H9 (cell line): ENCODE data around the gene MAGED1. TPM values are rescaled to one million over a fixed set of nuclear protein-coding genes. Genes with fewer than 3 reads are reported as not detected.

Experiments used
- DNase-seq: peaks from one replicate; pipeline ENCODE4 v3.0.0-alpha.2; 2017
- H2AFZ ChIP-seq: one replicate; pipeline ENCODE4 v1.6.1; 2013; ENCODE audit warnings: mild to moderate bottlenecking, low read length, control low read depth, moderate library complexity
- H2AK5ac ChIP-seq: 2 replicates; pipeline ENCODE4 v1.6.1; 2013; ENCODE audit warnings: low read length, control low read depth, mixed read lengths; ENCODE audit not compliant: insufficient read length
- H2BK120ac ChIP-seq: one replicate; pipeline ENCODE4 v1.6.1; 2013; ENCODE audit warnings: low read depth, mild to moderate bottlenecking, low read length, control low read depth, inconsistent platforms; ENCODE audit not compliant: poor library complexity, severe bottlenecking
- H2BK12ac ChIP-seq: 2 replicates; pipeline ENCODE4 v1.6.1; 2013; ENCODE audit warnings: low read length, control low read depth, mixed read lengths, low read depth; ENCODE audit not compliant: insufficient read length
- H2BK15ac ChIP-seq: 2 replicates; pipeline ENCODE4 v1.6.1; 2013; ENCODE audit warnings: low read depth, low read length, control low read depth
- H2BK20ac ChIP-seq: one replicate; pipeline ENCODE4 v1.6.1; 2013; ENCODE audit warnings: low read depth, mild to moderate bottlenecking, low read length, control low read depth, inconsistent platforms; ENCODE audit not compliant: poor library complexity, severe bottlenecking
- H2BK5ac ChIP-seq: 2 replicates; pipeline ENCODE4 v1.6.1; 2013; ENCODE audit warnings: low read length, control low read depth, mixed read lengths; ENCODE audit not compliant: insufficient read length
- H3K14ac ChIP-seq: 2 replicates; pipeline ENCODE4 v1.6.1; 2013; ENCODE audit warnings: low read length, control low read depth; ENCODE audit not compliant: insufficient read depth
- H3K18ac ChIP-seq: 2 replicates; pipeline ENCODE4 v1.6.1; 2013; ENCODE audit warnings: low read depth, mild to moderate bottlenecking, mixed read lengths, low read length, control low read depth; ENCODE audit not compliant: insufficient read length
- H3K23ac ChIP-seq: 2 replicates; pipeline ENCODE4 v1.6.1; 2013; ENCODE audit warnings: low read length, control low read depth, mixed read lengths, low read depth; ENCODE audit not compliant: insufficient read length
- H3K23me2 ChIP-seq: 2 replicates; pipeline ENCODE4 v1.6.1; 2013; ENCODE audit warnings: low read depth, mild to moderate bottlenecking, mixed read lengths, low read length, control low read depth; ENCODE audit not compliant: insufficient read length, poor library complexity, severe bottlenecking
- H3K27ac ChIP-seq: 2 replicates; pipeline ENCODE4 v1.5.1; 2013; ENCODE audit warnings: low read length, control low read depth, mixed read lengths, low read depth; ENCODE audit not compliant: insufficient read length
- H3K27me3 ChIP-seq: 2 replicates; pipeline ENCODE4 v1.6.1; 2013; ENCODE audit warnings: low read length, control low read depth, inconsistent platforms; ENCODE audit not compliant: insufficient read depth
- H3K4ac ChIP-seq: 2 replicates; pipeline ENCODE4 v1.6.1; 2013; ENCODE audit warnings: low read depth, mild to moderate bottlenecking, control low read depth, inconsistent platforms, low read length, moderate library complexity
- H3K4me1 ChIP-seq: 2 replicates; pipeline ENCODE4 v1.6.1; 2013; ENCODE audit warnings: low read length, control low read depth, inconsistent platforms; ENCODE audit not compliant: insufficient read depth
- H3K4me2 ChIP-seq: 2 replicates; pipeline ENCODE4 v1.6.1; 2013; ENCODE audit warnings: low read length, control low read depth, mixed read lengths; ENCODE audit not compliant: insufficient read length, insufficient read depth
- H3K56ac ChIP-seq: 2 replicates; pipeline ENCODE4 v1.6.1; 2013; ENCODE audit warnings: low read depth, mild to moderate bottlenecking, mixed read lengths, low read length, control low read depth; ENCODE audit not compliant: insufficient read length
- H3K79me1 ChIP-seq: 2 replicates; pipeline ENCODE4 v1.6.1; 2013; ENCODE audit warnings: low read depth, mild to moderate bottlenecking, moderate library complexity, low read length, control low read depth, inconsistent platforms; ENCODE audit not compliant: insufficient read depth, poor library complexity, severe bottlenecking
- H3K79me2 ChIP-seq: 2 replicates; pipeline ENCODE4 v1.6.1; 2013; ENCODE audit warnings: low read length, control low read depth, inconsistent platforms; ENCODE audit not compliant: insufficient read depth
- H3K9ac ChIP-seq: 2 replicates; pipeline ENCODE4 v1.6.1; 2013; ENCODE audit warnings: low read length, control low read depth, mixed read lengths; ENCODE audit not compliant: insufficient read length; ENCODE audit errors: extremely low read depth
- H3K9me3 ChIP-seq: one replicate; pipeline ENCODE4 v1.6.1; 2013; ENCODE audit warnings: low read depth, low read length, inconsistent platforms; ENCODE audit not compliant: control insufficient read depth
- H3T11ph ChIP-seq: one replicate; pipeline ENCODE4 v1.6.1; 2013; ENCODE audit warnings: mild to moderate bottlenecking, low read length, control low read depth, inconsistent platforms
- H4K20me1 ChIP-seq: one replicate; pipeline ENCODE4 v1.6.1; 2013; ENCODE audit not compliant: control insufficient read depth, insufficient read length, insufficient read depth
- H4K5ac ChIP-seq: 2 replicates; pipeline ENCODE4 v1.6.1; 2013; ENCODE audit warnings: low read depth, mild to moderate bottlenecking, mixed read lengths, low read length, control low read depth; ENCODE audit not compliant: insufficient read length
- H4K8ac ChIP-seq: replicated peaks from 2 replicates; pipeline ENCODE4 v1.6.1; 2013; ENCODE audit warnings: low read length, control low read depth, mixed read lengths, low read depth; ENCODE audit not compliant: insufficient read length
- H4K91ac ChIP-seq: 2 replicates; pipeline ENCODE4 v1.6.1; 2013; ENCODE audit warnings: low read depth, mild to moderate bottlenecking, moderate library complexity, mixed read lengths, low read length, control low read depth; ENCODE audit not compliant: insufficient read length
- H3K27ac Mint-ChIP-seq, 3 experiments: 2 replicates in 2 of 3; 3 replicates in 1 of 3; pipeline ENCODE4 v1.8.0; 2020 to 2021; ENCODE audit warnings: mixed read lengths in 3 of 3, mild to moderate bottlenecking in 1 of 3, moderate library complexity in 1 of 3
- H3K27me3 Mint-ChIP-seq: 2 replicates; pipeline ENCODE4 v1.8.0; 2021; ENCODE audit warnings: low read depth, mild to moderate bottlenecking, moderate library complexity, mixed read lengths
- H3K36me3 Mint-ChIP-seq, 3 experiments: 2 replicates in 2 of 3; 3 replicates in 1 of 3; pipeline ENCODE4 v1.8.0; 2020 to 2021; ENCODE audit warnings: low read depth in 3 of 3, mixed read lengths in 3 of 3; ENCODE audit not compliant: insufficient read depth in 1 of 3
- H3K4me1 Mint-ChIP-seq, 2 experiments: 2 replicates each; pipeline ENCODE4 v1.8.0; 2020; ENCODE audit warnings: mixed read lengths in 2 of 2
- H3K4me3 Mint-ChIP-seq, 2 experiments: 2 replicates in 1 of 2; 3 replicates in 1 of 2; pipeline ENCODE4 v1.8.0; 2020 to 2021; ENCODE audit warnings: mild to moderate bottlenecking in 2 of 2, mixed read lengths in 2 of 2, moderate library complexity in 1 of 2
- H3K9me3 Mint-ChIP-seq, 2 experiments: 2 replicates in 1 of 2; 3 replicates in 1 of 2; pipeline ENCODE4 v1.8.0; 2020; ENCODE audit warnings: mild to moderate bottlenecking in 2 of 2, mixed read lengths in 2 of 2, moderate library complexity in 1 of 2
- CTCF ChIP-seq: fragments of 200-600 bp; sonication (generic); conservative IDR thresholded peaks from 3 replicates; pipeline ENCODE4 v1.8.0; 2021; ENCODE audit warnings: antibody characterized with exemption, mild to moderate bottlenecking
- WGBS: extraction: QIAGEN DNeasy Blood & Tissue Kit; methylation state at CpG from one replicate; pipeline ENCODE4 v1.1.7; 2013; ENCODE audit warnings: missing lambda C conversion rate, low lambda C conversion rate, mixed read lengths; ENCODE audit not compliant: insufficient read length; ENCODE audit errors: extremely low coverage; 5-methylcytosine and 5-hydroxymethylcytosine counted together
- total RNA-seq: library from RNA; stranded (reverse); gene quantifications from 2 replicates; pipeline ENCODE4 v1.2.1, GENCODE V29; 2021

The MAGED1 gene
- total RNA-seq, 1 experiment from 2014 or later, result 163 TPM

GRCh38 chrX:51870354-51870753, 23.1 kb upstream of the MAGED1 start:
- no peak overlapping the region for H2BK120ac ChIP-seq
- no peaks in the 10 kb centered on the region for H3K4me1 ChIP-seq
- H4K91ac ChIP-seq, result no peak overlapping the region
- no peak overlapping the region for H3K4ac ChIP-seq
- DNase-seq, result no peak
- no peak overlapping the region for H3K9ac ChIP-seq
- no peak overlapping the region for H2BK5ac ChIP-seq
- no peak overlapping the region for H4K8ac ChIP-seq
- no peak overlapping the region for H3K4me2 ChIP-seq
- H2BK12ac ChIP-seq, result no peak overlapping the region
- H2AFZ ChIP-seq, result no peak overlapping the region
- H3K27ac ChIP-seq, result no peak overlapping the region
- no peak overlapping the region for H2BK15ac ChIP-seq
- H3K23me2 ChIP-seq, result no peaks in the 10 kb centered on the region
- H3K79me1 ChIP-seq, result no peaks in the 10 kb centered on the region
- H3K79me2 ChIP-seq, result peaks cover 18% of the 10 kb centered on the region; the same call in 1 of the 2 replicates
- no peak overlapping the region for H3K56ac ChIP-seq
- H2BK20ac ChIP-seq, result no peak overlapping the region
- H3K36me3 Mint-ChIP-seq, result peaks cover 7 to 12% (median 11%) of the 10 kb centered on the region in 3 experiments; a peak in 5 of 7 replicates
- no peak for TF ChIP-seq CTCF
- no peaks in the 10 kb centered on the region for H3K27me3 ChIP-seq
- H3K23ac ChIP-seq, result no peak overlapping the region
- H3K27me3 Mint-ChIP-seq, result peaks cover 1% of the 10 kb centered on the region; the same call in 1 of the 2 replicates
- no CpG with 5 or more reads among the region's 2 CpGs for WGBS
- H3K27ac Mint-ChIP-seq, result no peak overlapping the region; a peak in 1 of 7 replicates
- no peaks in the 10 kb centered on the region for H4K20me1 ChIP-seq
- H3K14ac ChIP-seq, result no peak overlapping the region
- H4K5ac ChIP-seq, result no peak overlapping the region
- H3K9me3 ChIP-seq, result peaks cover 6% of the 10 kb centered on the region
- H3K4me3 Mint-ChIP-seq, result no peak overlapping the region
- H3T11ph ChIP-seq, result no peak overlapping the region
- peaks cover 0 to 5% of the 10 kb centered on the region in 2 experiments; a peak in 2 of 4 replicates for H3K4me1 Mint-ChIP-seq
- peaks cover 46% of the 10 kb centered on the region in 2 experiments for H3K9me3 Mint-ChIP-seq
- no peak overlapping the region for H3K18ac ChIP-seq
- no peak overlapping the region for H2AK5ac ChIP-seq
